ENCODE data around the gene CDC42SE1.

- TF ChIP-seq CTCF (IDR thresholded peaks at IDR 0.05; ENCODE audit: low read depth, low read length, poor library complexity, severe bottlenecking): no peak
- TF ChIP-seq EZH2phosphoT487 (IDR thresholded peaks at IDR 0.05; ENCODE audit: borderline replicate concordance, low read length): no peak
Observed at GRCh38 chr1:151061704-151062103, 2.3 kb upstream of the CDC42SE1 start.

Data from DOHH2 (cell line).